Common myeloid progenitor, CD34-positive (primary cell): ENCODE measurements around the gene CTSZ.

Experiments used
- CTCF ChIA-PET: fragments of 350-600 bp; sonication (Branson Sonifier 250); formaldehyde crosslinking; loops from one replicate; lab custom pipeline; 2021; ENCODE audit warnings: antibody characterized with exemption; lab: Charles Lee
- POLR2A ChIA-PET: fragments of 350-600 bp; sonication (Branson Sonifier 250); formaldehyde crosslinking; loops from one replicate; lab custom pipeline; 2021; ENCODE audit warnings: antibody characterized with exemption; lab: Charles Lee
- DNase-seq, 3 donors: peaks; one replicate each; pipeline versions ENCODE4 v3.0.0 to v3.0.0-alpha.2; 2013
- H3K27ac ChIP-seq, 2 experiments: 1 replicate in 1 of 2; 2 replicates in 1 of 2; pipeline ENCODE4 v1.7.0; 2013; ENCODE audit warnings: inconsistent platforms in 2 of 2, low read length in 2 of 2, mild to moderate bottlenecking in 2 of 2, low read depth in 1 of 2, moderate library complexity in 1 of 2; ENCODE audit not compliant: severe bottlenecking in 2 of 2, insufficient read depth in 1 of 2, poor library complexity in 1 of 2
- H3K27me3 ChIP-seq, 5 experiments: replicated peaks in 2 of 5; 1 replicate in 3 of 5; 2 replicates in 2 of 5; pipeline versions ENCODE4 v1.6.1 to v1.7.0; 2013; ENCODE audit warnings: low read length in 4 of 5, mild to moderate bottlenecking in 2 of 5, moderate library complexity in 2 of 5, inconsistent platforms in 1 of 5; ENCODE audit not compliant: insufficient read depth in 5 of 5, control insufficient read depth in 4 of 5
- H3K36me3 ChIP-seq, 4 experiments: 1 replicate in 2 of 4; 2 replicates in 2 of 4; pipeline versions ENCODE4 v1.6.1 to v1.7.0; 2013; ENCODE audit warnings: low read length in 3 of 4, control low read depth in 1 of 4, mild to moderate bottlenecking in 1 of 4; ENCODE audit not compliant: control insufficient read depth in 4 of 4, insufficient read depth in 4 of 4
- H3K4me1 ChIP-seq, 4 experiments: 1 replicate in 3 of 4; 2 replicates in 1 of 4; pipeline versions ENCODE4 v1.6.1 to v1.7.1; 2013; ENCODE audit warnings: low read length in 3 of 4, mild to moderate bottlenecking in 3 of 4, control low read depth in 1 of 4, inconsistent platforms in 1 of 4, moderate library complexity in 1 of 4; ENCODE audit not compliant: control insufficient read depth in 4 of 4, insufficient read depth in 4 of 4; ENCODE audit errors: control extremely low read depth in 1 of 4
- H3K4me3 ChIP-seq, 7 experiments: 1 replicate in 4 of 7; 2 replicates in 3 of 7; pipeline versions ENCODE4 v1.5.1 to v1.7.0; 2013; ENCODE audit warnings: mild to moderate bottlenecking in 7 of 7, low read length in 6 of 7, moderate library complexity in 6 of 7, inconsistent platforms in 2 of 7, low read depth in 2 of 7, control low read depth in 1 of 7; ENCODE audit not compliant: insufficient read depth in 4 of 7, control insufficient read depth in 1 of 7; ENCODE audit errors: extremely low read depth in 1 of 7
- H3K9me3 ChIP-seq, 5 experiments: 1 replicate in 4 of 5; 2 replicates in 1 of 5; pipeline versions ENCODE4 v1.6.1 to v1.7.1; 2013; ENCODE audit warnings: low read length in 4 of 5, mild to moderate bottlenecking in 2 of 5, inconsistent platforms in 1 of 5, low read depth in 1 of 5, moderate library complexity in 1 of 5; ENCODE audit not compliant: control insufficient read depth in 4 of 5, insufficient read depth in 2 of 5; ENCODE audit errors: control extremely low read depth in 1 of 5
- WGBS: methylation state at CpG from one replicate; pipeline ENCODE4 v1.1.5; 2013; ENCODE audit not compliant: insufficient coverage; 5-methylcytosine and 5-hydroxymethylcytosine counted together

The CTSZ gene

GRCh38 chr20:58989196-58989595 is 17.9 kb downstream of the CTSZ start:
- WGBS = 97% methylated on average over 10 of the region's 10 CpGs
- Histone ChIP-seq H3K4me3 (no peak overlapping the region), H3K27ac (no peak overlapping the region), H3K36me3 (peaks cover 27 to 80% (median 59%) of the 10 kb centered on the region in 4 experiments), H3K27me3 (no peaks in the 10 kb centered on the region), H3K9me3 (no peaks in the 10 kb centered on the region), H3K4me1 (no peaks in the 10 kb centered on the region)
- no peak for DNase-seq
- POLR2A ChIA-PET = interaction anchor here (1.1 kb wide), 1 partner anchor 43 kb away, joined by 3 read pairs; the partner anchor contains the start of gene ATP5F1E
- CTCF ChIA-PET = no interaction called here

- no peaks in the 10 kb centered on the region for H3K27me3 ChIP-seq
- POLR2A ChIA-PET = interaction anchor here (0.6 to 1.1 kb wide), 2 partner anchors 8 to 44 kb away, joined by 3 read pairs; partner anchors contain the start of gene ATP5F1E
- H3K4me3 ChIP-seq = no peak overlapping the region
- WGBS = 100% methylated on average over 2 of the region's 6 CpGs
- H3K9me3 ChIP-seq = no peaks in the 10 kb centered on the region
- CTCF ChIA-PET = no interaction called here
- H3K27ac ChIP-seq = no peak overlapping the region
- no peaks in the 10 kb centered on the region for H3K4me1 ChIP-seq
- peaks cover 21 to 73% (median 54%) of the 10 kb centered on the region in 4 experiments for H3K36me3 ChIP-seq
- no peak for DNase-seq
Observed at GRCh38 chr20:58988565-58988882, 18.5 kb downstream of the CTSZ start.

GRCh38 chr20:58987790-58988564 is 19.1 kb downstream of the CTSZ start:
- WGBS = 97% methylated on average over 9 of the region's 9 CpGs
- Histone ChIP-seq H3K4me3 (no peak overlapping the region), H3K9me3 (no peaks in the 10 kb centered on the region), H3K27me3 (no peaks in the 10 kb centered on the region), H3K27ac (no peak overlapping the region), H3K36me3 (peaks cover 16 to 68% (median 49%) of the 10 kb centered on the region in 4 experiments), H3K4me1 (no peaks in the 10 kb centered on the region)
- ChIA-PET POLR2A (interaction anchor here (0.6 kb wide), 1 partner anchor 9 kb away, joined by 3 read pairs; no protein-coding TSS in a partner anchor), CTCF (no interaction called here)
- no peak for DNase-seq

GRCh38 chr20:58986968-58987517 is 20.0 kb downstream of the CTSZ start:
- Histone ChIP-seq H3K4me1 (peaks cover 0 to 8% (median 7%) of the 10 kb centered on the region in 4 experiments), H3K27ac (no peak overlapping the region), H3K27me3 (no peaks in the 10 kb centered on the region), H3K9me3 (no peaks in the 10 kb centered on the region), H3K36me3 (peaks cover 14 to 59% (median 44%) of the 10 kb centered on the region in 4 experiments), H3K4me3 (no peak overlapping the region)
- DNase-seq = no peak
- 97% methylated on average over 8 of the region's 8 CpGs for WGBS
- POLR2A ChIA-PET = interaction anchor here (0.5 kb wide), 1 partner anchor 102 kb away, joined by 3 read pairs; no protein-coding TSS in a partner anchor
- CTCF ChIA-PET = no interaction called here

- no peaks in the 10 kb centered on the region for H3K9me3 ChIP-seq
- CTCF ChIA-PET = no interaction called here
- H3K27me3 ChIP-seq = no peaks in the 10 kb centered on the region
- peaks cover 0 to 13% (median 10%) of the 10 kb centered on the region in 4 experiments for H3K4me1 ChIP-seq
- H3K36me3 ChIP-seq = peaks cover 12 to 53% (median 41%) of the 10 kb centered on the region in 4 experiments
- H3K27ac ChIP-seq = no peak overlapping the region
- POLR2A ChIA-PET = interaction anchor here (0.5 kb wide), 1 partner anchor 102 kb away, joined by 3 read pairs; no protein-coding TSS in a partner anchor
- no peak for DNase-seq
- 96% methylated on average over 8 of the region's 9 CpGs for whole genome bisulfite sequencing
- H3K4me3 ChIP-seq = no peak overlapping the region
Observed at GRCh38 chr20:58986286-58986967, 20.6 kb downstream of the CTSZ start.

GRCh38 chr20:58985656-58986055 is 21.4 kb downstream of the CTSZ start:
- H3K9me3 ChIP-seq = no peaks in the 10 kb centered on the region
- no peak overlapping the region for H3K4me3 ChIP-seq
- no peaks in the 10 kb centered on the region for H3K27me3 ChIP-seq
- ChIA-PET POLR2A (no interaction called here), CTCF (no interaction called here)
- peaks cover 12 to 45% (median 34%) of the 10 kb centered on the region in 4 experiments for H3K36me3 ChIP-seq
- no peak overlapping the region for H3K27ac ChIP-seq
- peaks cover 0 to 13% (median 10%) of the 10 kb centered on the region in 4 experiments for H3K4me1 ChIP-seq
- no peak for DNase-seq
- 88% methylated on average over 1 of the region's 5 CpGs for WGBS
